HepG2 (cell line): ENCODE data around the gene ETF1. TPM values are rescaled to one million over a fixed set of nuclear protein-coding genes. Genes with fewer than 3 reads are reported as not detected.
A peak's percentile ranks its signal among the peaks of the same experiment; 100 is the strongest.

Experiments
- ATF1 ChIP-seq: IDR thresholded peaks from 2 replicates; pipeline ENCODE4 v1.6.1; 2016; ENCODE audit warnings: mild to moderate bottlenecking, control low read depth
- DNMT1 ChIP-seq: sonication (generic); formaldehyde crosslinking; IDR thresholded peaks from 2 replicates; pipeline ENCODE4 v1.5.1; 2020; ENCODE audit warnings: mild to moderate bottlenecking, missing genetic modification reagents
- FOXJ3 ChIP-seq: sonication (generic); formaldehyde crosslinking; IDR thresholded peaks from 2 replicates; pipeline ENCODE4 v1.4.0; 2020; ENCODE audit warnings: missing genetic modification reagents, mild to moderate bottlenecking, borderline replicate concordance
- GPN1 ChIP-seq: sonication (generic); formaldehyde crosslinking; IDR thresholded peaks from 2 replicates; pipeline ENCODE4 v1.5.1; 2020; ENCODE audit warnings: missing genetic modification reagents, borderline replicate concordance
- HOXD1 ChIP-seq: sonication (generic); formaldehyde crosslinking; IDR thresholded peaks from 2 replicates; pipeline ENCODE4 v1.5.0; 2020; ENCODE audit warnings: missing genetic modification reagents
- NFIC ChIP-seq: IDR thresholded peaks from 2 replicates; pipeline ENCODE4 v1.6.1; 2012; ENCODE audit warnings: mild to moderate bottlenecking, low read length, inconsistent platforms
- SAP130 ChIP-seq: IDR thresholded peaks from 2 replicates; pipeline ENCODE4 v1.6.1; 2016; ENCODE audit warnings: low read depth
- SYNCRIP ChIP-seq: fragments of 200-400 bp; formaldehyde crosslinking; IDR thresholded peaks from 2 replicates; pipeline ENCODE4 v1.6.1; 2018; ENCODE audit warnings: mild to moderate bottlenecking, low read depth, low read length; ENCODE audit not compliant: insufficient read depth
- ZNF616 ChIP-seq: sonication (generic); formaldehyde crosslinking; IDR thresholded peaks from 2 replicates; pipeline ENCODE4 v1.5.0; 2020; ENCODE audit warnings: low read depth, mild to moderate bottlenecking, missing genetic modification reagents
- polyA plus RNA-seq, 8 experiments: library from polyadenylated mRNA; depleted of rRNA in 3 of 8; stranded (reverse) in 7 of 8; unstranded in 1 of 8; fragments of >200 nt; fragmentation: Illumina TruSeq in 4 of 8; extraction: Trizol in 4 of 8; gene quantifications; 2 replicates each; pipeline versions ENCODE4 v1.2.1 to v1.2.3, GENCODE V29; 2011 to 2016; ENCODE audit warnings: low read depth in 4 of 8, missing spikeins in 1 of 8, mixed read lengths in 1 of 8; ENCODE audit not compliant: insufficient read depth in 1 of 8
- total RNA-seq, 5 experiments: library from RNA; depleted of rRNA; stranded (reverse); fragments of >200 nt; fragmentation: Illumina TruSeq; extraction: Trizol; gene quantifications; 2 replicates each; pipeline ENCODE4 v1.2.3, GENCODE V29; 2016; ENCODE audit warnings: low read depth in 1 of 5
- TF ChIP-seq, protein P1 (sequence below): sonication (generic); formaldehyde crosslinking; IDR thresholded peaks from 2 replicates; pipeline ENCODE4 v1.4.0; 2020; ENCODE audit warnings: mild to moderate bottlenecking, missing genetic modification reagents
- TF ChIP-seq, protein P2 (sequence below): sonication (generic); formaldehyde crosslinking; IDR thresholded peaks from 2 replicates; pipeline ENCODE4 v1.8.0; 2023; ENCODE audit warnings: mild to moderate bottlenecking, missing genetic modification reagents
- TF ChIP-seq, protein P3 (sequence below): sonication (generic); formaldehyde crosslinking; IDR thresholded peaks from 2 replicates; pipeline ENCODE4 v1.8.0; 2022; ENCODE audit warnings: missing genetic modification reagents, mild to moderate bottlenecking, moderate library complexity, borderline replicate concordance
- TF ChIP-seq, protein P4 (sequence below): sonication (generic); formaldehyde crosslinking; IDR thresholded peaks from 2 replicates; pipeline ENCODE4 v1.4.0; 2020; ENCODE audit warnings: missing genetic modification reagents; ENCODE audit errors: not compliant biosample characterization
- TF ChIP-seq, protein P5 (sequence below): sonication (generic); formaldehyde crosslinking; IDR thresholded peaks from 2 replicates; pipeline ENCODE4 v1.5.0; 2020; ENCODE audit warnings: mild to moderate bottlenecking, missing genetic modification reagents, borderline replicate concordance
- TF ChIP-seq, protein P6 (sequence below): sonication (generic); formaldehyde crosslinking; IDR thresholded peaks from 2 replicates; pipeline ENCODE4 v1.4.0; 2020; ENCODE audit warnings: missing genetic modification reagents, borderline replicate concordance

The ETF1 gene
- total and polyA plus RNA-seq, 2 of the 13 experiments (the other 11 are each of a cell fraction or from before 2014, with no cell fraction given), result 52.1 to 184 TPM

DNA sequence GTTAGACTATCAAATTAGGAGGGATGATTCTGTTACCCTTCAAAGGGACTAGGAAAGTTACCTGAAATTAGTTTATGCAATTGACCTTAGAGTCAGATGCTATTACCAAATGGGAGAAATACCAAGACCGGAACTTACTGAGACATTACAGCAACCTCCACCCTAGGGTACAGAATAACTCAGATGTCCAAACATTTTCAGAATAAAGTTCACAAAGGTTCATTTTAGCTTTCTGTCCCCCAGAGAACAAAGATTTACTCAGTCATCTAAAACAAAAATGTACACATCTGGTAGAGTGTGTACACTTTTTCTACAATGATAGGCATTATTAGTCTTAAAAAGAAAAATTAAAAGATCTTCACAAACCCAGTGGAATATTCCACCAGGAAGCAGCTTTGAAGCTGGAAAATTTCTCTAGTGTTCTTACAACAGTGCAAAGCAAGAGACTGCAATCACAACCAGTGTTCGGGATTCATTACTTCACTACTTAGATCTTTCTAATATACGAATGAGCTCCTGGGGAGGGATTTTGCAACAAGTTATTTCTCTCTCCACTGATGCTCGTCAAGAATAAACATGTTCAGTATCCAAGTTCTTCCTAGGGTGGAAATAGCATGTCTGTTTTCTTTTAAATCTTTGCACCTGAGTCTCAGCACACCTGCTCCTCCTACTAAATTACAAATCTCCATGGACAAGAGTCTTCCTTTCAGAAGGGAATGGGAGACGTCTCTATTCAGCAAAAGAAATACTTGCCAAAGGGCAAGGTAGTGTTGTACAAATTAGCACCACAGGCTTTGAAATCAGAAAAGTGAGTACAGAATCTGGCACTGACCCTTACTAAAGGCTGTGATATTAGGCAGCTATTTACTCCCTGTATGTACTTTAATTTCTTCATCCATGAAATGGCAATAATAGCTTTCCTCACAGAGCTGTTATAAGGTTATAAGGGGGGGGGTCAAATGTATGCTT lies 8.8 kb downstream of the ETF1 start (continued):
- TF ChIP-seq ATF1 (CRISPR knock-in tag), result peak; percentile 46; the same call in 1 of the 2 replicates
- no peak for TF ChIP-seq HOXD1 (CRISPR knock-in tag)
- TF ChIP-seq, protein P1, sequence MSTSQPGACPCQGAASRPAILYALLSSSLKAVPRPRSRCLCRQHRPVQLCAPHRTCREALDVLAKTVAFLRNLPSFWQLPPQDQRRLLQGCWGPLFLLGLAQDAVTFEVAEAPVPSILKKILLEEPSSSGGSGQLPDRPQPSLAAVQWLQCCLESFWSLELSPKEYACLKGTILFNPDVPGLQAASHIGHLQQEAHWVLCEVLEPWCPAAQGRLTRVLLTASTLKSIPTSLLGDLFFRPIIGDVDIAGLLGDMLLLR (CRISPR knock-in tag), result no peak
- TF ChIP-seq, protein P2, sequence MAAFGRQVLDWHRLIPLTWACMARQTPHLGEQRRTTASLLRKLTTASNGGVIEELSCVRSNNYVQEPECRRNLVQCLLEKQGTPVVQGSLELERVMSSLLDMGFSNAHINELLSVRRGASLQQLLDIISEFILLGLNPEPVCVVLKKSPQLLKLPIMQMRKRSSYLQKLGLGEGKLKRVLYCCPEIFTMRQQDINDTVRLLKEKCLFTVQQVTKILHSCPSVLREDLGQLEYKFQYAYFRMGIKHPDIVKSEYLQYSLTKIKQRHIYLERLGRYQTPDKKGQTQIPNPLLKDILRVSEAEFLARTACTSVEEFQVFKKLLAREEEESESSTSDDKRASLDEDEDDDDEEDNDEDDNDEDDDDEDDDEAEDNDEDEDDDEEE (CRISPR knock-in tag), result no peak
- no peak for TF ChIP-seq SYNCRIP
- TF ChIP-seq, protein P3, sequence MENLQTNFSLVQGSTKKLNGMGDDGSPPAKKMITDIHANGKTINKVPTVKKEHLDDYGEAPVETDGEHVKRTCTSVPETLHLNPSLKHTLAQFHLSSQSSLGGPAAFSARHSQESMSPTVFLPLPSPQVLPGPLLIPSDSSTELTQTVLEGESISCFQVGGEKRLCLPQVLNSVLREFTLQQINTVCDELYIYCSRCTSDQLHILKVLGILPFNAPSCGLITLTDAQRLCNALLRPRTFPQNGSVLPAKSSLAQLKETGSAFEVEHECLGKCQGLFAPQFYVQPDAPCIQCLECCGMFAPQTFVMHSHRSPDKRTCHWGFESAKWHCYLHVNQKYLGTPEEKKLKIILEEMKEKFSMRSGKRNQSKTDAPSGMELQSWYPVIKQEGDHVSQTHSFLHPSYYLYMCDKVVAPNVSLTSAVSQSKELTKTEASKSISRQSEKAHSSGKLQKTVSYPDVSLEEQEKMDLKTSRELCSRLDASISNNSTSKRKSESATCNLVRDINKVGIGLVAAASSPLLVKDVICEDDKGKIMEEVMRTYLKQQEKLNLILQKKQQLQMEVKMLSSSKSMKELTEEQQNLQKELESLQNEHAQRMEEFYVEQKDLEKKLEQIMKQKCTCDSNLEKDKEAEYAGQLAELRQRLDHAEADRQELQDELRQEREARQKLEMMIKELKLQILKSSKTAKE (CRISPR knock-in tag), result peak; percentile 92
- peak; percentile 85; the same call in 1 of the 2 replicates for TF ChIP-seq NFIC
- TF ChIP-seq GPN1 (CRISPR knock-in tag), result no peak
- peak; percentile 59; the same call in 1 of the 2 replicates for TF ChIP-seq SAP130 (CRISPR knock-in tag)
- TF ChIP-seq ZNF616 (CRISPR knock-in tag), result no peak
- TF ChIP-seq, protein P4, sequence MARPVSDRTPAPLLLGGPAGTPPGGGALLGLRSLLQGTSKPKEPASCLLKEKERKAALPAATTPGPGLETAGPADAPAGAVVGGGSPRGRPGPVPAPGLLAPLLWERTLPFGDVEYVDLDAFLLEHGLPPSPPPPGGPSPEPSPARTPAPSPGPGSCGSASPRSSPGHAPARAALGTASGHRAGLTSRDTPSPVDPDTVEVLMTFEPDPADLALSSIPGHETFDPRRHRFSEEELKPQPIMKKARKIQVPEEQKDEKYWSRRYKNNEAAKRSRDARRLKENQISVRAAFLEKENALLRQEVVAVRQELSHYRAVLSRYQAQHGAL (CRISPR knock-in tag), result no peak
- peak; percentile 38; the same call in 1 of the 2 replicates for TF ChIP-seq FOXJ3
- TF ChIP-seq, protein P5, sequence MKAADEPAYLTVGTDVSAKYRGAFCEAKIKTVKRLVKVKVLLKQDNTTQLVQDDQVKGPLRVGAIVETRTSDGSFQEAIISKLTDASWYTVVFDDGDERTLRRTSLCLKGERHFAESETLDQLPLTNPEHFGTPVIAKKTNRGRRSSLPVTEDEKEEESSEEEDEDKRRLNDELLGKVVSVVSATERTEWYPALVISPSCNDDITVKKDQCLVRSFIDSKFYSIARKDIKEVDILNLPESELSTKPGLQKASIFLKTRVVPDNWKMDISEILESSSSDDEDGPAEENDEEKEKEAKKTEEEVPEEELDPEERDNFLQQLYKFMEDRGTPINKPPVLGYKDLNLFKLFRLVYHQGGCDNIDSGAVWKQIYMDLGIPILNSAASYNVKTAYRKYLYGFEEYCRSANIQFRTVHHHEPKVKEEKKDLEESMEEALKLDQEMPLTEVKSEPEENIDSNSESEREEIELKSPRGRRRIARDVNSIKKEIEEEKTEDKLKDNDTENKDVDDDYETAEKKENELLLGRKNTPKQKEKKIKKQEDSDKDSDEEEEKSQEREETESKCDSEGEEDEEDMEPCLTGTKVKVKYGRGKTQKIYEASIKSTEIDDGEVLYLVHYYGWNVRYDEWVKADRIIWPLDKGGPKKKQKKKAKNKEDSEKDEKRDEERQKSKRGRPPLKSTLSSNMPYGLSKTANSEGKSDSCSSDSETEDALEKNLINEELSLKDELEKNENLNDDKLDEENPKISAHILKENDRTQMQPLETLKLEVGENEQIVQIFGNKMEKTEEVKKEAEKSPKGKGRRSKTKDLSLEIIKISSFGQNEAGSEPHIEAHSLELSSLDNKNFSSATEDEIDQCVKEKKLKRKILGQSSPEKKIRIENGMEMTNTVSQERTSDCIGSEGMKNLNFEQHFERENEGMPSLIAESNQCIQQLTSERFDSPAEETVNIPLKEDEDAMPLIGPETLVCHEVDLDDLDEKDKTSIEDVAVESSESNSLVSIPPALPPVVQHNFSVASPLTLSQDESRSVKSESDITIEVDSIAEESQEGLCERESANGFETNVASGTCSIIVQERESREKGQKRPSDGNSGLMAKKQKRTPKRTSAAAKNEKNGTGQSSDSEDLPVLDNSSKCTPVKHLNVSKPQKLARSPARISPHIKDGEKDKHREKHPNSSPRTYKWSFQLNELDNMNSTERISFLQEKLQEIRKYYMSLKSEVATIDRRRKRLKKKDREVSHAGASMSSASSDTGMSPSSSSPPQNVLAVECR (CRISPR knock-in tag), result no peak
- TF ChIP-seq, protein P6, sequence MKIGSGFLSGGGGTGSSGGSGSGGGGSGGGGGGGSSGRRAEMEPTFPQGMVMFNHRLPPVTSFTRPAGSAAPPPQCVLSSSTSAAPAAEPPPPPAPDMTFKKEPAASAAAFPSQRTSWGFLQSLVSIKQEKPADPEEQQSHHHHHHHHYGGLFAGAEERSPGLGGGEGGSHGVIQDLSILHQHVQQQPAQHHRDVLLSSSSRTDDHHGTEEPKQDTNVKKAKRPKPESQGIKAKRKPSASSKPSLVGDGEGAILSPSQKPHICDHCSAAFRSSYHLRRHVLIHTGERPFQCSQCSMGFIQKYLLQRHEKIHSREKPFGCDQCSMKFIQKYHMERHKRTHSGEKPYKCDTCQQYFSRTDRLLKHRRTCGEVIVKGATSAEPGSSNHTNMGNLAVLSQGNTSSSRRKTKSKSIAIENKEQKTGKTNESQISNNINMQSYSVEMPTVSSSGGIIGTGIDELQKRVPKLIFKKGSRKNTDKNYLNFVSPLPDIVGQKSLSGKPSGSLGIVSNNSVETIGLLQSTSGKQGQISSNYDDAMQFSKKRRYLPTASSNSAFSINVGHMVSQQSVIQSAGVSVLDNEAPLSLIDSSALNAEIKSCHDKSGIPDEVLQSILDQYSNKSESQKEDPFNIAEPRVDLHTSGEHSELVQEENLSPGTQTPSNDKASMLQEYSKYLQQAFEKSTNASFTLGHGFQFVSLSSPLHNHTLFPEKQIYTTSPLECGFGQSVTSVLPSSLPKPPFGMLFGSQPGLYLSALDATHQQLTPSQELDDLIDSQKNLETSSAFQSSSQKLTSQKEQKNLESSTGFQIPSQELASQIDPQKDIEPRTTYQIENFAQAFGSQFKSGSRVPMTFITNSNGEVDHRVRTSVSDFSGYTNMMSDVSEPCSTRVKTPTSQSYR (CRISPR knock-in tag), result peak; percentile 21; the same call in 1 of the 2 replicates
- no peak for TF ChIP-seq DNMT1
